Measurements from ENCODE around the gene MAP1LC3B.

The MAP1LC3B gene

GRCh38 chr16:87395181-87395842 lies 3.2 kb downstream of the MAP1LC3B start:
- TF ChIP-seq REST (IDR thresholded peaks at IDR 0.05; ENCODE audit: insufficient read depth in 1 of 2, low read depth in 2 of 2, low read length in 2 of 2) (no peak), TAF1 (IDR thresholded peaks at IDR 0.05; ENCODE audit: borderline replicate concordance, insufficient read depth, low read length) (no peak), FOXP2 (optimal IDR thresholded peaks at IDR 0.05; ENCODE audit: borderline replicate concordance, extremely low read depth, extremely low read length, insufficient read depth) (no peak), SIN3A (IDR thresholded peaks at IDR 0.05; ENCODE audit: borderline replicate concordance, insufficient read depth, low read length) (no peak), POLR2AphosphoS5 (IDR thresholded peaks at IDR 0.05; ENCODE audit: low read depth, low read length) (no peak)

GRCh38 chr16:87404764-87405625 lies 12.9 kb downstream of the MAP1LC3B start:
- no peak for TF ChIP-seq REST (IDR thresholded peaks at IDR 0.05; ENCODE audit: insufficient read depth in 1 of 2, low read depth in 2 of 2, low read length in 2 of 2)
- no peak for TF ChIP-seq FOXP2 (optimal IDR thresholded peaks at IDR 0.05; ENCODE audit: borderline replicate concordance, extremely low read depth, extremely low read length, insufficient read depth)
- TF ChIP-seq SIN3A (IDR thresholded peaks at IDR 0.05; ENCODE audit: borderline replicate concordance, insufficient read depth, low read length), result no peak
- TF ChIP-seq TAF1 (IDR thresholded peaks at IDR 0.05; ENCODE audit: borderline replicate concordance, insufficient read depth, low read length), result no peak
- TF ChIP-seq POLR2AphosphoS5 (IDR thresholded peaks at IDR 0.05; ENCODE audit: low read depth, low read length), result no peak; the same call in 1 of the 2 replicates

GRCh38 chr16:87406495-87407088 lies 14.5 kb downstream of the MAP1LC3B start:
- TF ChIP-seq FOXP2 (optimal IDR thresholded peaks at IDR 0.05; ENCODE audit: borderline replicate concordance, extremely low read depth, extremely low read length, insufficient read depth), result no peak
- no peak for TF ChIP-seq TAF1 (IDR thresholded peaks at IDR 0.05; ENCODE audit: borderline replicate concordance, insufficient read depth, low read length)
- no peak for TF ChIP-seq REST (IDR thresholded peaks at IDR 0.05; ENCODE audit: insufficient read depth in 1 of 2, low read depth in 2 of 2, low read length in 2 of 2)
- TF ChIP-seq SIN3A (IDR thresholded peaks at IDR 0.05; ENCODE audit: borderline replicate concordance, insufficient read depth, low read length), result no peak
- no peak for TF ChIP-seq POLR2AphosphoS5 (IDR thresholded peaks at IDR 0.05; ENCODE audit: low read depth, low read length)

GRCh38 chr16:87407511-87408112 lies 15.5 kb downstream of the MAP1LC3B start:
- no peak for TF ChIP-seq REST (IDR thresholded peaks at IDR 0.05; ENCODE audit: insufficient read depth in 1 of 2, low read depth in 2 of 2, low read length in 2 of 2)
- no peak for TF ChIP-seq POLR2AphosphoS5 (IDR thresholded peaks at IDR 0.05; ENCODE audit: low read depth, low read length)
- TF ChIP-seq TAF1 (IDR thresholded peaks at IDR 0.05; ENCODE audit: borderline replicate concordance, insufficient read depth, low read length), result no peak
- no peak for TF ChIP-seq FOXP2 (optimal IDR thresholded peaks at IDR 0.05; ENCODE audit: borderline replicate concordance, extremely low read depth, extremely low read length, insufficient read depth)
- TF ChIP-seq SIN3A (IDR thresholded peaks at IDR 0.05; ENCODE audit: borderline replicate concordance, insufficient read depth, low read length), result no peak

All from PFSK-1 (cell line).